Activated T-cell treated with anti-CD3 and anti-CD28 coated beads for 24 hours (primary cell): ENCODE data around the gene RRM1.
"Not testable (repeated sequence)": the region's sequence is repeated elsewhere in the genome, so short reads cannot be mapped to it uniquely, and the experiment has no call there.

Experiments
- DNase-seq: peaks from one replicate; pipeline ENCODE4 v3.0.0-alpha.2; 2020; ENCODE audit warnings: low read depth

Gene RRM1

DNA sequence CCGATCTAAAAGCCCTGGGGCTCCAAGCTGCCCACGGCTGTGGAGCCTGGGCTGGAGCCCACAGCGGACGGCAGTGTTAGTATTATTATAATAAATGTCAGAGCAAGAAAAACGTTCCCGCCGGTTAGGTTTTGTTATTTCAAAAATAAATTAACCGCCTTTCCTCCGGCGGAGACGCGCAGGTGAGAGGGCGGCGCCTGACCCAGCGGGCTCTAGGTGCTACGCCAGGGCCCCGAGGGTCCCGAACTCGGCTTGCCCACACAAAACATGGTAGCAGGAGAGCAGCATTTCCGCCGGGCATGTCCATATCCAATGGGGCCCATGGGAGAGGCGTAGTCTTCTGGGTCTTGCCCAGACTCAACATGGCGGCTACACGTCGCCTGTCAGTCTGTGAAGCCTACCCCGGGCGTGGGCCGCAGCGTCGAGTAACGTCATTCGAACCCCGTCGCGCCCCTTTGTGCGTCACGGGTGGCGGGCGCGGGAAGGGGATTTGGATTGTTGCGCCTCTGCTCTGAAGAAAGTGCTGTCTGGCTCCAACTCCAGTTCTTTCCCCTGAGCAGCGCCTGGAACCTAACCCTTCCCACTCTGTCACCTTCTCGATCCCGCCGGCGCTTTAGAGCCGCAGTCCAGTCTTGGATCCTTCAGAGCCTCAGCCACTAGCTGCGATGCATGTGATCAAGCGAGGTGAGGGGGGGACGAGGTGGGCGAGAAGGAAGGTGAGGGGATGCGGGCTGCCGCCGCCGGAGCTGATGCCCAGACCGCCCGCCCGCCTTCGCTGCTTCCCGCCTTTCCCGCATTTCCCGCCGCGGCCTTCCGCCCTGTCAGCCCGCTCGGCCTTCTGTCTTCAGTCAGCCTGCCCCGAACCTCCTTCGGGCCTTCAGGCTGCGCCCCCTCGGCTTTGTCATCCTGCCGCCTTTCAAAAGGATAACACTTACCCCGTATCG lies at the start of gene RRM1:
RRM1 (plus strand) TSS at position 452 of the 944 bp plus-strand sequence; CDS start at position 666, 214 bp downstream.
- peak; percentile 92 for DNase-seq

GRCh38 chr11:4044976-4045646 lies 49.5 kb upstream of the RRM1 start:
- DNase-seq: no peak

DNA sequence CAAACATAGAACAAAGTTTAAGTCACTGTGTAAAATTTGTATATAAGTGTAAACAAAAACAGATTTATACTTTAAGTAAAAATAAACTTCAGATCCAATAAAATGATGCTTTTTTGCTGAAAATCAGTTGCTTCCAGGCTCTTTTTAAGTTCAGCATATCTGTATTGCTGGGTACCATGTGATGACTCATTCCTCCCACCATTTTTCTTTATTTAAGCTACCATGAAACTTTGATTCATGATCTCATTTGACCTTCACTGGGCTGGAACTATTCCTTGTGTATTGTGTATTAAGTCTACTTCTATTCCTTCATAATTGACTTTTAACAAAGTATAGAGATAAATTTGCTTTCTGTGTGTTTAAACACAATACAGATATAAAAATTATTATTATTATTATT lies 46.3 kb upstream of the RRM1 start:
- no peak for DNase-seq

- DNase-seq: no peak
These were observed 45.6 kb upstream of the RRM1 start for GRCh38 chr11:4049006-4049405.

DNA sequence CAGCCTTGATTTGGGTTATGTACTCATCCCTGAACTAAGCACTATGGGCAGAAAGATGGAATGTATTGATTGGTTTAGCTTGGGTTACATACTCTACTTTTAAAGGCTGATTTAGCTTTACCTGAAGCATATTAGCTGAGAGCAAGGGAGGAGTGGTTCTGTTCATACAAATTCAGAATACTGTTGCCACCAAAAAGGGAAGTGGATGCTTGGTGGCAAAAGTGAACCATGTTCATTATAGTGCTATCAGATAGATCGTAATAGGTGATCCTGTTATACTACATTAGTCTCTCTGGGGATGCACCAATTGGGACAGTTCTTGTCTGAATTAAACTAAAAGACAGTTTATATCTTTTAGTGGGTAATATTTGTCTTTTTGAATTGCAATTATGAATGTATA lies 44.5 kb upstream of the RRM1 start:
- no peak for DNase-seq

DNA sequence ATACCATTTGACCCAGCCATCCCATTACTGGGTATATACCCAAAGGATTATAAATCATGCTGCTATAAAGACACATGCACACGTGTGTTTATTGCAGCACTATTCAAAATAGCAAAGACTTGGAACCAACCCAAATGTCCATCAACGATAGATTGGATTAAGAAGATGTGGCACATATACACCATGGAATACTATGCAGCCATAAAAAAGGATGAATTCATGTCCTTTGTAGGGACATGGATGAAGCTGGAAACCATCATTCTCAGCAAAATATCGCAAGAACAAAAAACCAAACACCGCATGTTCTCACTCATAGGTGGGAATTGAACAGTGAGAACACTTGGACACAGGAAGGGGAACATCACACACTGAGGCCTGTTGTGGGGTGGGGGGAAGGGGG lies 41.4 kb upstream of the RRM1 start:
- not testable (repeated sequence) for DNase-seq

GRCh38 chr11:4054643-4055042 lies 40.0 kb upstream of the RRM1 start:
- no peak for DNase-seq

DNA sequence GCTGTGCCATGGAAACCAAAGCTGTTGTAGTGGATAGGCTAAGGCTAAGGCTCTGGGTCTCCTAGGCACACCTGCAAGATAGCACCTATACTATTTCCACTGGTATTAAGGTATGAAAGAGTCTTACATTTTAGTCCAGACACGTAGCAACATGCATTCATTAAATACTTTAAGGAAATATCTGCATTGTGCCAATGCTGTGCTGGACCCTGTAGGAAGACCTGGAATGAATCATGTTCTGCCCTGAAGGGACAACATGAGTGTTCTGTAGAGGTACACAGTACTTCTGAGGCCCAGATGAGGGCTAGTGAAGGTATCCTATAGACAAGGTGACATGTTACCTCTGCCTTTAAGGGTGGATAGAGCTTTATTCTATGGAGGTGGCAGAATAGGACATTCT lies 35.2 kb upstream of the RRM1 start:
- DNase-seq: no peak

DNA sequence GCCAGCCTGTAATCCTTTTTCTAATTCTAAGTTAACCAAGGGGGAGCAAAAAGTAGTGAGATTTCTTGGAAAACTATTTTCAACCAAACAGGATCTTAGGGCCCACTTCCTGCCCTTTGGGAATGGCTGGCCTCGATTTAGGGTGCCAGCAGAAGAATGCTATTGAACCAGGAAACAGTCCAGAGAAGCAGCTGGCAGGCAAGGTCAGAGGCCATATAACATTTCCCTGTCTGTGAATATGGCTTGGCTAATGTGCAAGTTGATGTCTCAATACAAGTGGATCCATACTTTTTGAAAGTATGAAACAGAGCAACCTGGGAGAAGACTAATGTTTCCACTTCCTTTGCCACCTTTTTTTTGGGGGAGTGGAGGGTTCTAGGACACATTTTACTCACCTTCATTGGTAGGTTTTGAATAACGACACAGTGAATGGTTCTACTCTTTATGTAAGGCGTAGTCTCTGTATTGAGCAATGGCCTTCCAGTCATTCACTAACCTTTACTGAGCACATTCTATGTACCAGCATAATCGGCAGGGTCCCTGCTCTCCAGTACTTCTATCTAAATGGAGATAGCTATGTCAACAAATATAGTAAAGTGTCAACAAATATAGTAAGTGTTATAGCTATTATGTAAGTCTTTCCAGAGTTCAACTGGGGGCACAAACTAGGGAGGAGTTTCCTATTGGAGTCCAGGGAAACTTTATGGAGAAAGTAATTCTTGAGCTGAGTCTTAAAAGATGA lies 34.2 kb upstream of the RRM1 start:
- DNase-seq: no peak

DNA sequence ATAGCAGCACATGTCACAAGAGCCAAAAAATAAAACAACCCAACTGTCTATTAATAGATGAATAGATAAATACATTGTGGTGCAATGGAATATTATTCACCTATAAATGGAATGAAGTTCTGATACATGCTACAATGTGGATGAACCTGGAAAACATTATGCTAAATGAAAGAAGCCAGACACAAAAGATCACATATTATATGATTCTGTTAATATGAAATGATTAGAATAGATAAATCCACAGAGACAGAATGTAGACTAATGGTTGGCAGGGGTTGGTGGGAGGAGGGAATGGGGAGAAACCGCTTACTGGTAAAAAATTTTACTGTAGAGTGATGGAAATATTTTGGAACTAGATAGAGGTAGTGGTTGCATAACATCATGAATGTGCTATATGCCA lies 32.9 kb upstream of the RRM1 start:
- no peak for DNase-seq

- no peak for DNase-seq
These were observed 31.3 kb upstream of the RRM1 start for GRCh38 chr11:4063348-4063747.

DNA sequence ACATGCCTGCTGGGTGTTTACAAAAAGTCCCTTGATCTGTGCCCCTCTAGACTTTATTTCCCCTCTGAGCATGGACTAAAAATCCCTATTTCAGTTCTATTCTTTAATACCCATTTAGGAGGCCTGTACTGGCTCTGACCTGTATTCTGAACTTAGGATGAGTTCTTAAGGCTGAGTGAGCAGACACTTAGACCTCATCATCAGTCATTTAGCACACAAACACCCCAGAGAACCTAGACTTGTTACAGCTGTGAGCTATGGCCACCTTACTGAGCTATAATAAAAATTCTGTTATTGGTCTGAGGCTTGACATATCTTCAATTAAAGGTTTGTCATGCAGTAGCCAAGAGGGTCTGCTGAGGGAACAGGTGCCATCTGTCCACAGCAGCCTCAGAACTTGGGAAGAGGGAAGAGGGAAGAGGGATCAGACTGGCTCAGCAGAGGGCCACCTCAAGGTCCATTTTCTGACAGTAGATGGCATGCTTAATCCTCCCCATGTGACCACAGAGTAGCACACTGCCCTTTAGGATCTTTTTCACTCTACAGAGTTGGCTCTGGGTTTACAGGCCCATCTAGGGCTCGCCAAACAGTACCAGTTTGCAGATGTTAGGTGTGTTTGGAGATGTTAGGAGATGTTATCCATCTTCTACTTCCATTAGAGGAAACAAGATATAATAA lies 30.2 kb upstream of the RRM1 start:
- DNase-seq: no peak

GRCh38 chr11:4065086-4065485 lies 29.5 kb upstream of the RRM1 start:
- no peak for DNase-seq

DNA sequence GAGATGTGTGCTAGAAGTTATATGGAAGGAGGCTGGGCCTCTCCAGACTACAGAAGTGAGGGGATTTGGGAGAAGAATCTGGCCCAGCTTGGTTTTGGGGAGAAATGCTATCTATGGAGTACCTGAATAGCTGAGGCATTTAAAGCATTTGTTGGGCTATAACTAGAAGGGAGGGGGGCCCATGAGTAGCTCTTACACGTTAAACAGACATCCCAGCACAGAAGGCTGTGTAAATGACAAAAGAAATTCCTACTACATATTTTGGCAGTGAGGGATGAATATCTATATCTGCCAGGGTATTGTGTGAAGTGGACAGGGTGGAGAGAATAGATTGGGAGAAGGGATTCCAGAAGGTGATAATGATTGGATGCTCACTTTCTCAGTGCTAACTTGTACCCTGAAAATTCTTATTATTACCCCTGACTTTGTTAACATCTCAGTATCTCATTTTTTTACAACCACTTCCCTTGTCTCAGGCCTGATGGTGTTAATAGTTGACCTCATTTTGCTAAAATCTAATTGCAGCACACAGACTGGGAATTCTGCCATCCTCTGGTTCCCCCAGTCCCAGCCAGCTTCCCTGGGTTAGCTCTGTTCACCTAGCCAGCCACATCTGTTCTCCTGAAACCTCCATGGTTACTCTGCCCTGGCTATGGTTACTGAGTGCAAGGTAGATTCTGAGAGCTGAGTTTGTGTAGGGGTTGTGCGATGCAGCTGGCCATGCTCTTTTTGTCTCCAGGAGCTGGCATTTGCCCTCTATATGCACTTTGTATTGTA lies 28.8 kb upstream of the RRM1 start:
- no peak for DNase-seq

DNA sequence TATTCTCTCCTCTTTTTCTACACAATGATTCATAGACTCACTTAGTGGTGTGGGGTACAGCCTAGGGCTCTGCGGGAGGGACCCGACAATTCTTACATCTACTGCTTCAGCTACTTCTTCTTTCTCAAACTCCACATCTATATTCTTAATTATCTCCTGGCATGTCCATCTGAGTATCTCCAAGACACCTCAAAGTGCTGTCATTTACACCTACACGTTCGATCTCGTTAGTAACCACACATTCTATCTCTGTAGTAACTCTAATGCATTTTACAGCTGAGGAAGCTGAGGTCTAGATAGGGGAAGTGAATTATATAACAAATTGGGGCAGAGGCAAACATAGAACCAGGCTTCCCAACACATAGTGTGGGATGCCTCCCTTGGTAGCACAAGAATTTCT lies 27.7 kb upstream of the RRM1 start:
- no peak for DNase-seq

DNA sequence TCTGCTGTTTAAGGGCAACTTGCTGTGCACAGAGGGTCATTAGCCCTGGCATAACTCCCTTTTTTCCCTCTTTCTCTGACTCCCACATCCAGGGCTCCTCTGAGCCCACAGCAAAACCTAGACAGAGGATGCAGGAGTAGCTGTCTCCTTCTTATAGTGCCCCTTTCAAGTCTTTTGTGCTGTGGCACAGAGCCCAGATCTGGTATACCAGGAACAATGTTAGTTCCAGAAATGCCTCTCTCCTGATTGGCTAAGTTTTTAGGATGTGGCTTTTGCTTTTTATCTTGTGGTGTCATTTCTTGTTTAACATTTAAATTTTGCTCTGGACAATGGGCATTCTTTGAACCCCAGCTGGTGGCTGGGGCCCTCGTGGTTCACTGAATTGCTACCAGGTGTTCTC lies 25.6 kb upstream of the RRM1 start:
- DNase-seq: no peak

DNA sequence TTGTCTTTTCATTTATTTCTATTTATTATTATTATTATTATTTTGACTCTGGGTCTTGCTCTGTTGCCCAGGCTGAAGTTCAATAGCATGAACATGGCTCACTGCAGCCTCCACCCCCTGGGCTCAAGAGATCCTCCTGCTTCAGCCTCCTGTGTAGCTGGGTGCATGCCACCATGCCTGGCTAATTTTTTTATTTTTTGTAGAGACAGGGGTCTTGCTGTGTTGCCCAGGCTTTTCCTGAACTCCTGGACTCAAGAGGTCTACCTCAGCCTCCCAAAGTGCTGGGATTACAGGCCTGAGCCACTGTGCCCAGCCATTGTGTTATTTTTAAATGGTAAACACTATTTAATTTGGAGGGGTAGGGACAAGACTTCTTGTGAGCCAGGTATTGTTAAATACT lies 23.3 kb upstream of the RRM1 start:
- no peak for DNase-seq

GRCh38 chr11:4071914-4072313 lies 22.7 kb upstream of the RRM1 start:
- no peak for DNase-seq

- DNase-seq: peak; percentile 35
These were observed 21.8 kb upstream of the RRM1 start for GRCh38 chr11:4072668-4073285.

GRCh38 chr11:4074266-4074665 lies 20.3 kb upstream of the RRM1 start:
- no peak for DNase-seq

DNA sequence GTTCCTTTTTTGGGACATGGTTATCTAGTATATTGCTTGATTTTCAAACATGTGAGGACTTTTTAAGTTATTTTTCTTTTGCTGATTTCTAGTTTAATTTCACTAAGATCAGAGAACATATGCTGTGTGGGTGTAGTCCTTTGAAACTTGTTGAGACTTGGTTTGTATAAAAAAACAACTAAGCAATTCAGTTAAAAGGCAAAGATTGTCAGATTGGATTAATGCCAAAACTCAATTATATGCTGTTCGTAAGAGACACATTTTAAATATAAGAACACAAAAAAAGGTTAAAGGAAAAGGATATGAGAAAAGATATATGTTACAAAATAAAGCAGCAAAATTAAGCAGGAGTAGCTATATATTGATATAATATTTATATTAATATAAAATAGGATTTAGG lies 17.8 kb upstream of the RRM1 start:
- DNase-seq: no peak
